NT2/D1 (cell line): Measurements from ENCODE around the gene NDUFA12.
A peak's percentile ranks its signal among the peaks of the same experiment; 100 is the strongest.

Source experiments
- DNase-seq: peaks from one replicate; pipeline ENCODE4 v3.0.0-alpha.2; 2011; ENCODE audit warnings: low read depth, low spot score
- H3K27me3 ChIP-seq: 2 replicates; pipeline ENCODE4 v1.6.0; 2011; ENCODE audit warnings: mild to moderate bottlenecking; ENCODE audit not compliant: insufficient read length, insufficient read depth
- H3K36me3 ChIP-seq: 2 replicates; pipeline ENCODE4 v1.6.1; 2011; ENCODE audit warnings: mild to moderate bottlenecking, low read length, mixed read lengths; ENCODE audit not compliant: insufficient read depth, insufficient read length
- H3K4me1 ChIP-seq: 2 replicates; pipeline ENCODE4 v1.5.1; 2011; ENCODE audit not compliant: insufficient read depth, insufficient read length
- H3K4me3 ChIP-seq: 2 replicates; pipeline ENCODE4 v1.5.1; 2011; ENCODE audit warnings: low read depth; ENCODE audit not compliant: insufficient read length
- H3K9ac ChIP-seq: 2 replicates; pipeline ENCODE4 v1.6.0; 2011; ENCODE audit warnings: low read depth; ENCODE audit not compliant: insufficient read length
- H3K9me3 ChIP-seq: 2 replicates; pipeline ENCODE4 v1.5.1; 2011; ENCODE audit warnings: mild to moderate bottlenecking, low read length; ENCODE audit not compliant: insufficient read depth
- SUZ12 ChIP-seq: IDR thresholded peaks from 2 replicates; pipeline ENCODE4 v1.6.1; 2011; ENCODE audit not compliant: insufficient read length, insufficient read depth; ENCODE audit errors: extremely low read depth
- YY1 ChIP-seq: IDR thresholded peaks from 2 replicates; pipeline ENCODE4 v1.6.1; 2011; ENCODE audit not compliant: insufficient read length, insufficient read depth
- ZNF274 ChIP-seq: IDR thresholded peaks from 2 replicates; pipeline ENCODE4 v1.6.1; 2011; ENCODE audit warnings: mild to moderate bottlenecking, low read depth, low read length

Gene NDUFA12

DNA sequence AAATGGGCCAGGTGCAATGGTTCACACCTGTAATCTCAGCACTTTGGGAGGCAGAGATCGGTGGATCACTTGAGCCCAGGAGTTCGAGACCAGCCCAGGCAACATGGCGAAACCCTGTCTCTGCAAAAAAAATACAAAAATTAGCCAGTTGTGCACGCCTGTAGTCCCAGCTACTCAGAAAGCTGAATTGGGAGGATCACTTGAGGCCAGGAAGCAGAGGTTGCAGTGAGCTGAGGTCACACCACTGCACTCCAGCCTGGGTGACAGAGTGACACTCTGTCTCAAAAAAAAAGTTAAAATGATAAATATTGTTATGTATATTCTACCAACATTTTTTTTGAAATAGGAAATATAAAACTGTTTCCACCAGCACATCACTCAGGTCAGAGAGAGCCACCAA lies 64.9 kb downstream of the NDUFA12 start:
- DNase-seq: no peak
- TF ChIP-seq SUZ12 (no peak), YY1 (no peak), ZNF274 (no peak)
- H3K36me3 ChIP-seq: no peaks in the 10 kb centered on the region
- no peak overlapping the region for H3K9ac ChIP-seq
- H3K27me3 ChIP-seq: no peaks in the 10 kb centered on the region
- H3K4me3 ChIP-seq: no peak overlapping the region
- no peaks in the 10 kb centered on the region for H3K4me1 ChIP-seq
- no peaks in the 10 kb centered on the region for H3K9me3 ChIP-seq

DNA sequence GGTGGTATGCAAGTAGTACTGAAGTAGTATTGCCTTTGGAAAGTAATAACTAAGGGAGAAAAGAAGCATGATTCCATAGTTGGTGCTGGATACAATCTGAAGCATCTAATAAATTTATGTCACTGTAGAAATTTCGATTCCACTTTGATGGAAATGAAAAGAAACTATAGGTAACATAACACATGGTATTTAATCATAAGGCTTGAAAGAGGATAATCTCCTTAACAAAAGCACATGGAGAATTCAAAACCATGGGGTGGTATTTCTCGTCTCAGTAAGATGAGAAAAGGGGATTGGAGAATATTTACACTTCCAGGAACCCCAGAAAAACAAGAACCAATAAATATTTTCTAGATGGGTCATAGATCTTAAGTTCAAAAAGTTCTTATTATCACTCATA lies 72.7 kb downstream of the NDUFA12 start:
- TF ChIP-seq YY1 (no peak), SUZ12 (no peak), ZNF274 (no peak)
- no peak for DNase-seq
- Histone ChIP-seq H3K9ac (no peak overlapping the region), H3K27me3 (no peaks in the 10 kb centered on the region), H3K4me1 (no peaks in the 10 kb centered on the region), H3K9me3 (no peaks in the 10 kb centered on the region), H3K4me3 (no peak overlapping the region), H3K36me3 (no peaks in the 10 kb centered on the region)

DNA sequence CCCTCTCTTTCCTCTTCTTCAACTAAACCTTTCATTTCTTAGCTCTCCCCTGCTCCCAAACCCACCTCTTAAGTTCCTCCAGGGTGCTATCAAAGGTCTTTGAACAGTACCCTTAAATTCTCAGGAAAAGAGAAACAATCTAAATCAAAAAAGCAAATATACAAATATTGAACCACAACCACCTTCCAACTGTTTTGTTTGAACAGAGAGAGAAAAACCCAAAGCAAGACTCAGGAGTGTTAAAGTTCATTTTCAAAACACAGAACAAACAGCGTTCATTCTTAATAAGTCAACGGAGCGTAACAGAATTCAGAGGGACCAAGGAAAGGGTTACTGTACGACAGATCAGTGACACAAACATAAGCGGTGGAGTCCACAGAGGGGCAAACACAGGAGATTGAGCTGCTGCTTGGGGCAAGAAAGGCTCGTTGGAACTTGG lies 73.3 kb downstream of the NDUFA12 start:
- no peak for DNase-seq
- Histone ChIP-seq H3K9me3 (no peaks in the 10 kb centered on the region), H3K36me3 (no peaks in the 10 kb centered on the region), H3K9ac (no peak overlapping the region), H3K4me3 (no peak overlapping the region), H3K4me1 (no peaks in the 10 kb centered on the region), H3K27me3 (no peaks in the 10 kb centered on the region)
- TF ChIP-seq SUZ12: no peak
- no peak for TF ChIP-seq YY1
- no peak for TF ChIP-seq ZNF274

DNA sequence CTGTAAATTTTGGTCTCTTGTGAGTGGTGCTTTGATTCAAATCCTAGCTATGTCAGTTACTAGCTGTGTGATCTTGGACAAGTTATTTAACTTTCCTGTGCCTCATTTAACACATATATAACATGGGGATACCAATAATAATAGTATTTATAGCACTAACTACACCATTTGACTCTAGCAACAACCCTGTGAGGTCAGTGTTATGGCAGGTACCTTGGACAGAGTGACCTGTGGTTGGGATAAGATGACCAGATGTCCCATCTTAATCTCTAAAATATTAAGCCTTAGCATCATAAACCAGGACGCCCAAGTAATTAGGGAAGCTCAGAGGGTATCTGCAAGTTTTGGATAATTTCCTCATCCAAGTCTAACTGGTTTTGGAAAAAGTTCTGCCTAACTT lies 73.7 kb downstream of the NDUFA12 start:
- no peak for DNase-seq
- Histone ChIP-seq H3K9me3 (no peaks in the 10 kb centered on the region), H3K36me3 (no peaks in the 10 kb centered on the region), H3K9ac (no peak overlapping the region), H3K27me3 (no peaks in the 10 kb centered on the region), H3K4me1 (no peaks in the 10 kb centered on the region), H3K4me3 (no peak overlapping the region)
- TF ChIP-seq ZNF274 (no peak), YY1 (no peak), SUZ12 (no peak)

DNA sequence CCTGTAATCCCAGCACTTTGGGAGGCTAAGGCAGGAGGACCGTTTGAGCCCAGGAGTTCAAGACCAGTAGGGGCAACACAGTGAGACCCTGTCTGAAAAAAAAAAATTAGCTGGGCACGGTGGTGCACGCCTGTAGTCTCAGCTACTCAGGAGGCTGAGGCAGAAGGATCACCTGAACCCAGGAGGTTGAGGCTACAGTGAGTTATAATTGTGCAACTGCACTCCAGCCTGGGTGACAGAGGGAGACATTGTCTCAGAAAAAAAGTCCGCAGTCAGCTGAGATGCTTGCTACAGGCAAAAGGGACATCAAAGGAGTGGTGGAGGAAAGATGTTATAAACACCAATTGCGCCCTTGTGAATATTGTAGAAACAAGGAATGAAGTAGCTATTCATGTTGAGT lies 77.8 kb downstream of the NDUFA12 start:
- Histone ChIP-seq H3K4me1 (peaks cover 4% of the 10 kb centered on the region), H3K27me3 (no peaks in the 10 kb centered on the region), H3K4me3 (no peak overlapping the region), H3K9ac (no peak overlapping the region), H3K9me3 (no peaks in the 10 kb centered on the region), H3K36me3 (no peaks in the 10 kb centered on the region)
- no peak for TF ChIP-seq ZNF274
- no peak for TF ChIP-seq SUZ12
- no peak for TF ChIP-seq YY1
- no peak for DNase-seq

DNA sequence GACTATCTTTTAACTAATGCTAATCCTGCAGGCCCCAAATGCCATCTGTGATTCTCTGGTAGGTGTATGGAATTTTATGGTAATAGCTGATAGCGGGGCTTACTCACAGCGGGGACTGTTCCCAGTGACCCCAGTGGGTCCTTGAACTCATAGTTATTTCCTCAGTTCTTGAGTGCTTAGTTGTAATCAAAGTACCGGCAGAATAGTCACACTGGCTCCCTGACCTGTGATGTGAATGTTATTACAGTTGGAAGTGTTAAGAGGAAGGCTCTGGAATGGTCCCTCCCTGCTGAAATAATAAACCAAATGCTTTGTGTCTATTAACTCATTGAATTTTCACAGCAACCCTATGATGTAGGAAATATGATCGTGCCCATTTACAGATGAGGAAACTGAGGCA lies 78.3 kb downstream of the NDUFA12 start:
- peaks cover 4% of the 10 kb centered on the region for H3K4me1 ChIP-seq
- DNase-seq: no peak
- no peaks in the 10 kb centered on the region for H3K9me3 ChIP-seq
- no peak overlapping the region for H3K4me3 ChIP-seq
- TF ChIP-seq SUZ12 (no peak), YY1 (no peak)
- no peak overlapping the region for H3K9ac ChIP-seq
- H3K36me3 ChIP-seq: no peaks in the 10 kb centered on the region
- H3K27me3 ChIP-seq: no peaks in the 10 kb centered on the region

DNA sequence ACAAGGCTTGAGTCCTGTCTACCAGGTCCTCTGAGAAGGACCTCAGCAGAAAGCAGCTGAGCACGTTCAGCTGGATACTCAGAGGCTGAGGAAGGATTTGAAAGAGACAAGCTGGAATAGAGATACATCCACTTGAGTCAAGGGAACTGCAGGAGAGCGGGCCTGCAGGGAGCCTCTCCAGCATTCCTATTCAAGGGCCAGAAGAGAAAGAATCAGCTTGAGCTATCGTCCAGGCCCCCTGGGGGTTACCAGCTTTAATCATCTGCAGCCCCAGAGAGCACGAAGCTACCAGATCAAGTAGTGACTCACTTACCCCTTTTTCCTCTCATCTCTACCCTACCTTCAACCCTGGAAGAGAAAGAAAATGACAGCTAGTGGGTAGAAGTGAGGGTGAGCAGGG lies 80.9 kb downstream of the NDUFA12 start:
- H3K36me3 ChIP-seq: no peaks in the 10 kb centered on the region
- peaks cover 4% of the 10 kb centered on the region for H3K4me1 ChIP-seq
- no peaks in the 10 kb centered on the region for H3K27me3 ChIP-seq
- H3K4me3 ChIP-seq: no peak overlapping the region
- DNase-seq: peak; percentile 35
- no peaks in the 10 kb centered on the region for H3K9me3 ChIP-seq
- TF ChIP-seq SUZ12 (no peak), YY1 (no peak), ZNF274 (no peak)
- H3K9ac ChIP-seq: no peak overlapping the region
